Activated B cell treated with CpG ODN at 0.5 μM for 24 hours (primary cell): ENCODE data around the gene MED13. TPM values are rescaled to one million over a fixed set of nuclear protein-coding genes. Genes with fewer than 3 reads are reported as not detected.
"Not testable (repeated sequence)": the region's sequence is repeated elsewhere in the genome, so short reads cannot be mapped to it uniquely, and the experiment has no call there.

Experiments used
- ATAC-seq: fragments of 200-7000 bp; cut with Tn5 transposase; one replicate; pipeline ENCODE4 v1.10.0; 2021; ENCODE audit warnings: low read depth, mild to moderate bottlenecking, moderate library complexity
- CTCF ChIA-PET: fragments of 350-600 bp; sonication (Branson Sonifier 250); formaldehyde crosslinking; loops from one replicate; lab custom pipeline; 2021; ENCODE audit warnings: antibody characterized with exemption; lab: Charles Lee
- POLR2A ChIA-PET: fragments of 350-600 bp; sonication (Branson Sonifier 250); formaldehyde crosslinking; loops from one replicate; lab custom pipeline; 2021; ENCODE audit warnings: antibody characterized with exemption; lab: Charles Lee
- DNase-seq: peaks from one replicate; pipeline ENCODE4 v3.0.0; 2022
- H3K27ac Mint-ChIP-seq: one replicate; pipeline ENCODE4 v1.8.0; 2020; ENCODE audit warnings: mixed read lengths
- H3K27me3 Mint-ChIP-seq: one replicate; pipeline ENCODE4 v1.8.0; 2021; ENCODE audit warnings: mixed read lengths
- H3K36me3 Mint-ChIP-seq: one replicate; pipeline ENCODE4 v1.8.0; 2021; ENCODE audit warnings: low read depth, mixed read lengths
- H3K4me1 Mint-ChIP-seq: one replicate; pipeline ENCODE4 v1.8.0; 2021; ENCODE audit warnings: mixed read lengths
- H3K4me3 Mint-ChIP-seq: one replicate; pipeline ENCODE4 v1.8.0; 2020; ENCODE audit warnings: mild to moderate bottlenecking, mixed read lengths
- H3K9me3 Mint-ChIP-seq: one replicate; pipeline ENCODE4 v1.8.0; 2020; ENCODE audit warnings: mixed read lengths
- CTCF ChIP-seq: fragments of 200-600 bp; IDR thresholded peaks from one replicate; pipeline ENCODE4 v1.8.0; 2022; ENCODE audit warnings: antibody characterized with exemption, mild to moderate bottlenecking
- intact Hi-C: fragments of 100-400 bp; cut with micrococcal nuclease; formaldehyde crosslinking; loops from one replicate; pipeline ENCODE4 v1.15.1; 2024
- total RNA-seq: library from RNA; stranded (reverse); gene quantifications from 2 replicates; pipeline ENCODE4 v1.2.3, GENCODE V29; 2022

MED13 gene
- total RNA-seq, 1 donor from 2014 or later: 101 TPM

GRCh38 chr17:62075308-62075815 lies 10.3 kb upstream of the MED13 start:
- intact Hi-C loops: no loop called here
- POLR2A ChIA-PET: interaction anchor here (0.6 to 3.1 kb wide), 2 partner anchors 9 to 77 kb away, joined by 4 to 10 read pairs; no protein-coding TSS in a partner anchor
- no peak for ATAC-seq
- no peak overlapping the region for H3K27ac Mint-ChIP-seq
- H3K27me3 Mint-ChIP-seq: peaks cover 5% of the 10 kb centered on the region
- no peak for TF ChIP-seq CTCF
- H3K4me3 Mint-ChIP-seq: no peak overlapping the region
- H3K36me3 Mint-ChIP-seq: no peaks in the 10 kb centered on the region
- CTCF ChIA-PET: interaction anchor here (1.9 kb wide), 1 partner anchor 34 kb away, joined by 10 read pairs; no protein-coding TSS in a partner anchor
- H3K4me1 Mint-ChIP-seq: no peaks in the 10 kb centered on the region
- no peaks in the 10 kb centered on the region for H3K9me3 Mint-ChIP-seq
- DNase-seq: no peak

- no peaks in the 10 kb centered on the region for H3K4me1 Mint-ChIP-seq
- POLR2A ChIA-PET: interaction anchor here (3.1 kb wide), 1 partner anchor 8 kb away, joined by 10 read pairs; no protein-coding TSS in a partner anchor
- H3K4me3 Mint-ChIP-seq: no peak overlapping the region
- ATAC-seq (no peak), DNase-seq (no peak)
- intact Hi-C loops: no loop called here
- H3K27ac Mint-ChIP-seq: no peak overlapping the region
- H3K27me3 Mint-ChIP-seq: peaks cover 5% of the 10 kb centered on the region
- no peak for TF ChIP-seq CTCF
- no peaks in the 10 kb centered on the region for H3K36me3 Mint-ChIP-seq
- CTCF ChIA-PET: no interaction called here
- no peaks in the 10 kb centered on the region for H3K9me3 Mint-ChIP-seq
These were observed 8.9 kb upstream of the MED13 start for GRCh38 chr17:62073993-62074392.

DNA sequence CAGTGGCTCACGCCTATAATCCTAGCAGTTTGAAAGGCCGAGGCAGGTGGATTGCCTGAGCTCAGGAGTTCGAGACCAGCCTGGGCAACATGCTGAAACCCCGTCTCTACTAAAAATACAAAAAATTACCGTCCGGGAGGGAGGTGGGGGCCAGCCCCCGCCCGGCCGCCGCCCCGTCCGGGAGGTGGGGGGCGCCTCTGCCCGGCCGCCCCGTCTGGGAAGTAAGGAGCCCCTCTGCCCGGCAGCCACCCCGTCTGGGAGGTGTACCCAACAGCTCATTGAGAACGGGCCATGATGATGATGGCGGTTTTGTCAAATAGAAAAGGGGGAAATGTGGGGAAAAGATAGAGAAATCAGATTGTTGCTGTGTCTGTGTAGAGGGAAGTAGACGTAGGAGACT lies 7.8 kb upstream of the MED13 start:
- intact Hi-C loops: not testable (repeated sequence)

GRCh38 chr17:62070900-62071299 lies 5.8 kb upstream of the MED13 start:
- CTCF ChIA-PET: no interaction called here

More for the DNA sequence above, 7.8 kb upstream of the MED13 start:
- CTCF ChIA-PET, ATAC-seq, H3K4me1 Mint-ChIP-seq, H3K27ac Mint-ChIP-seq, DNase-seq, H3K4me3 Mint-ChIP-seq, H3K36me3 Mint-ChIP-seq, H3K27me3 Mint-ChIP-seq, H3K9me3 Mint-ChIP-seq, POLR2A ChIA-PET: not testable (repeated sequence)

DNA sequence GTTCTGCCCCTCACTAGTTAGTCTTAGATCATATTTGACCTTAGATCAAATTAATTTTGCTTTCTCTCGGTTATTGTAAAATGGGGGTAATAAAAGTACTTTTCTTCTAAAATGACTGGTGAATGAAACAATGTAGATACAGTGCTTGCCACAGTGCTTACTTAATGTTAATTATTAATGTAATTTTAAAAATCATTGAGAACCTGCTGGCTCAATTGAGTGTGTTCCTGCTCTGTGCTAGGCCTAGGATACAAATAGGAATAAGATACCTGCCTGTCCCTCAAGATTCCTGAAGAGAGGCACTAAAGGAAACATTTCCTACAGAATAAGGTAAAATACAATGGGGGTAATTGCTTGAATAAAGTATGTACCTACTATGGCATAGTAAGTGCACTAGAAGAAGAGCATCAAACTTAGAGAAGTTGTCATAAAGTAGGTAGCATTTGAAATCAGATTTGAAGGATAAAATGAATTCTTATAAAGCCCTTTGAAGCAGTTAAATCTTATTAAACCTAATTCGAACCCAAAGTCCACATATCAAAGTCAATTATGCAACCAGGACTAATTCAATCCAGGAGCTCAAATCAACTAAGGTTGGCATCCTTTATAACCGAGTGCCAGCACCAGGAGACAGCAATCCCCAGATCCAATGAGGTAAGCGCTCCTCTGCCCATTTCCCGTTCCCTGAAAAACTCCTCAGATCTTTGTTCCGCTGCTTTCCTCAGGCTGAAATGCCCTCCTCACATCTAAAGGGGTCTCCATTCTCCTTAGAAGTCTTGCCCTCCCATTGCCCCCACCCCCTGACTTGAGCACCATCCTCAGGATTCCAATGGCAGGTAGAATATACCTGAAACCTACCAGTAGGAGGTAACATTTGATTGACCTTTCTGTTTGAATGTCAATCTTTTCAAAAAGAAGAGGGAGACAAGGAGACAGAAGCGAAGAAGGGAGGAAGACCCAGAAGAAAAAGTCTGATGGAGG lies 2.4 kb upstream of the MED13 start:
- ATAC-seq (no peak), DNase-seq (no peak)
- H3K27me3 Mint-ChIP-seq: no peaks in the 10 kb centered on the region
- no peak overlapping the region for H3K27ac Mint-ChIP-seq
- CTCF ChIA-PET: no interaction called here
- POLR2A ChIA-PET: no interaction called here
- TF ChIP-seq CTCF: no peak
- H3K4me1 Mint-ChIP-seq: peaks cover 27% of the 10 kb centered on the region
- no peaks in the 10 kb centered on the region for H3K9me3 Mint-ChIP-seq
- peaks cover 24% of the 10 kb centered on the region for H3K36me3 Mint-ChIP-seq
- intact Hi-C loops: loop anchor here (2.0 kb wide), 1 partner anchor 431 kb away; no protein-coding TSS in a partner anchor
- no peak overlapping the region for H3K4me3 Mint-ChIP-seq

More at GRCh38 chr17:62070900-62071299, 5.8 kb upstream of the MED13 start:
- H3K4me1 Mint-ChIP-seq: peaks cover 5% of the 10 kb centered on the region
- no peaks in the 10 kb centered on the region for H3K9me3 Mint-ChIP-seq
- ATAC-seq (no peak), DNase-seq (no peak)
- H3K27me3 Mint-ChIP-seq: peaks cover 1% of the 10 kb centered on the region
- TF ChIP-seq CTCF: no peak
- no peak overlapping the region for H3K4me3 Mint-ChIP-seq
- intact Hi-C loops: no loop called here
- no peak overlapping the region for H3K27ac Mint-ChIP-seq
- H3K36me3 Mint-ChIP-seq: no peaks in the 10 kb centered on the region
- POLR2A ChIA-PET: no interaction called here
